Measurements from ENCODE around the gene SMIM35. TPM values are rescaled to one million over a fixed set of nuclear protein-coding genes. Genes with fewer than 3 reads are reported as not detected.
A peak's percentile ranks its signal among the peaks of the same experiment; 100 is the strongest.

Gene SMIM35
- total RNA-seq, 1 experiment from 2014 or later, result not detected

GRCh38 chr11:118071416-118072030, 15.2 kb downstream of the SMIM35 start:
- TF ChIP-seq, protein P1, sequence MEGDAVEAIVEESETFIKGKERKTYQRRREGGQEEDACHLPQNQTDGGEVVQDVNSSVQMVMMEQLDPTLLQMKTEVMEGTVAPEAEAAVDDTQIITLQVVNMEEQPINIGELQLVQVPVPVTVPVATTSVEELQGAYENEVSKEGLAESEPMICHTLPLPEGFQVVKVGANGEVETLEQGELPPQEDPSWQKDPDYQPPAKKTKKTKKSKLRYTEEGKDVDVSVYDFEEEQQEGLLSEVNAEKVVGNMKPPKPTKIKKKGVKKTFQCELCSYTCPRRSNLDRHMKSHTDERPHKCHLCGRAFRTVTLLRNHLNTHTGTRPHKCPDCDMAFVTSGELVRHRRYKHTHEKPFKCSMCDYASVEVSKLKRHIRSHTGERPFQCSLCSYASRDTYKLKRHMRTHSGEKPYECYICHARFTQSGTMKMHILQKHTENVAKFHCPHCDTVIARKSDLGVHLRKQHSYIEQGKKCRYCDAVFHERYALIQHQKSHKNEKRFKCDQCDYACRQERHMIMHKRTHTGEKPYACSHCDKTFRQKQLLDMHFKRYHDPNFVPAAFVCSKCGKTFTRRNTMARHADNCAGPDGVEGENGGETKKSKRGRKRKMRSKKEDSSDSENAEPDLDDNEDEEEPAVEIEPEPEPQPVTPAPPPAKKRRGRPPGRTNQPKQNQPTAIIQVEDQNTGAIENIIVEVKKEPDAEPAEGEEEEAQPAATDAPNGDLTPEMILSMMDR (conservative IDR thresholded peaks at IDR 0.05), result peak; percentile 16; the same call in 1 of the 3 replicates
- H2BK15ac ChIP-seq (ENCODE audit: low read depth, low read length), result no peak overlapping the region
- no peak overlapping the region for H4K91ac ChIP-seq (ENCODE audit: insufficient read length, low read depth, low read length)
- H2AFZ ChIP-seq (ENCODE audit: low read length), result no peak overlapping the region
- Mint-ChIP-seq H3K27ac (peak overlapping the region; percentile 25 to 81 (median 56); a peak in 2 of 7 replicates), H3K4me3 (no peak overlapping the region), H3K4me1 (peaks cover 15 to 29% of the 10 kb centered on the region in 2 experiments), H3K9me3 (peaks cover 0 to 3% of the 10 kb centered on the region in 2 experiments; a peak in 1 of 5 replicates), H3K27me3 (ENCODE audit: low read depth) (peaks cover 4% of the 10 kb centered on the region), H3K36me3 (ENCODE audit: insufficient read depth in 1 of 3, low read depth in 3 of 3) (no peaks in the 10 kb centered on the region)
- H3K4me2 ChIP-seq (ENCODE audit: insufficient read depth, insufficient read length, low read length), result no peak overlapping the region
- no peak overlapping the region for H4K8ac ChIP-seq (replicated peaks; ENCODE audit: insufficient read length, low read depth, low read length)
- H3T11ph ChIP-seq (ENCODE audit: low read length), result no peak overlapping the region
- no peak overlapping the region for H3K18ac ChIP-seq (ENCODE audit: insufficient read length, low read depth, low read length)
- H2BK5ac ChIP-seq (ENCODE audit: insufficient read length, low read length), result no peak overlapping the region
- H3K4me1 ChIP-seq (ENCODE audit: insufficient read depth, low read length), result no peaks in the 10 kb centered on the region
- no peak overlapping the region for H4K5ac ChIP-seq (ENCODE audit: insufficient read length, low read depth, low read length)
- H3K9ac ChIP-seq (ENCODE audit: extremely low read depth, insufficient read length, low read length), result no peak overlapping the region
- WGBS (ENCODE audit: extremely low coverage, insufficient read length, low lambda C conversion rate), result no CpG with 5 or more reads among the region's 3 CpGs
- H3K23me2 ChIP-seq (ENCODE audit: insufficient read length, low read depth, low read length, poor library complexity, severe bottlenecking), result no peaks in the 10 kb centered on the region
- no peak overlapping the region for H2AK5ac ChIP-seq (ENCODE audit: insufficient read length, low read length)
- no peak overlapping the region for H2BK120ac ChIP-seq (ENCODE audit: low read depth, low read length, poor library complexity, severe bottlenecking)
- no peak overlapping the region for H3K14ac ChIP-seq (ENCODE audit: insufficient read depth, low read length)
- H4K20me1 ChIP-seq (ENCODE audit: control insufficient read depth, insufficient read depth, insufficient read length), result no peaks in the 10 kb centered on the region
- no peaks in the 10 kb centered on the region for H3K27me3 ChIP-seq (ENCODE audit: insufficient read depth, low read length)
- no peak overlapping the region for H2BK20ac ChIP-seq (ENCODE audit: low read depth, low read length, poor library complexity, severe bottlenecking)
- no peak overlapping the region for H3K56ac ChIP-seq (ENCODE audit: insufficient read length, low read depth, low read length)
- H3K4ac ChIP-seq (ENCODE audit: low read depth, low read length), result no peak overlapping the region
- DNase-seq, result no peak
- no peaks in the 10 kb centered on the region for H3K79me2 ChIP-seq (ENCODE audit: insufficient read depth, low read length)
- H2BK12ac ChIP-seq (ENCODE audit: insufficient read length, low read depth, low read length), result no peak overlapping the region
- no peaks in the 10 kb centered on the region for H3K79me1 ChIP-seq (ENCODE audit: insufficient read depth, low read depth, low read length, poor library complexity, severe bottlenecking)
- no peak overlapping the region for H3K27ac ChIP-seq (ENCODE audit: insufficient read length, low read depth, low read length)
- H3K9me3 ChIP-seq (ENCODE audit: control insufficient read depth, low read depth, low read length), result no peaks in the 10 kb centered on the region
- no peak overlapping the region for H3K23ac ChIP-seq (ENCODE audit: insufficient read length, low read depth, low read length)

Data from H9 (cell line).